ENCODE measurements around the gene HSPG2.

GRCh38 chr1:21869620-21870121, 67.4 kb downstream of the HSPG2 start:
- TF ChIP-seq CTCF (conservative IDR thresholded peaks at IDR 0.05; ENCODE audit: low read depth, low read length) (no peak), EZH2 (IDR thresholded peaks at IDR 0.05; ENCODE audit: low read length, unreplicated experiment) (no peak)

Data from PC-3 (cell line).